PC-9 (cell line): ENCODE data around the gene NUDT17.
A peak's percentile ranks its signal among the peaks of the same experiment; 100 is the strongest.

Experiments
- CTCF ChIP-seq: fragments of 200-600 bp; sonication (generic); conservative IDR thresholded peaks from 2 replicates; pipeline ENCODE4 v1.6.1; 2017; ENCODE audit warnings: mixed run types, antibody characterized with exemption, mild to moderate bottlenecking, moderate library complexity
- EZH2 ChIP-seq: fragments of 200-600 bp; sonication (generic); IDR thresholded peaks from 2 replicates; pipeline ENCODE4 v1.8.0; 2017; ENCODE audit warnings: antibody characterized with exemption, low read depth

DNA sequence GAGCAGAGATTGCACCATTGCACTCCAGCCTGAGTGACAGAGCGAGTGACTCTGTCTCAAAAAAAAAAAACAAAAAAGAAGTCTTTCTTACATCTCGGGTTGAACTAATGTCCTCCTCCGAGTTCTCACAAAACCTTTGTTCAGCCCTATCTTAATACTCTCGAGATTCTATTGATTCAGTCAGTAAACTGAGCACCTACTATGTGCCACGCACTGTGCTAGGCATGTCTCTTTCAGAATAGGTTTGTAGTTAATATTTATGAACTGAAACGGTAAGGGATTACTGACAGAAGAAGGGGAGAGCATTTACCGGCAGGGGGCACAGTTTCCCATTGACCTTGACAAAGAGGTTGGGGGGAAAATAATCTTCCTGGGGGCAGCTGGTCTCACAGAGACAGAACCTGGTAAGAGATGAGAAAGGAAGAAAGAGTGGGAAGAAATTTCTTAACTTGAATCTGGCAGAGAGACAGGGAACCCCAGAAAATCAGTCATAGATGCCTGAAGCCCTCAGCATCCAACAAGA is 10.1 kb downstream of the NUDT17 start:
- TF ChIP-seq CTCF: peak; percentile 35; the same call in 1 of the 2 replicates
- no peak for TF ChIP-seq EZH2
